ENCODE results near the gene DCUN1D3.

DNA sequence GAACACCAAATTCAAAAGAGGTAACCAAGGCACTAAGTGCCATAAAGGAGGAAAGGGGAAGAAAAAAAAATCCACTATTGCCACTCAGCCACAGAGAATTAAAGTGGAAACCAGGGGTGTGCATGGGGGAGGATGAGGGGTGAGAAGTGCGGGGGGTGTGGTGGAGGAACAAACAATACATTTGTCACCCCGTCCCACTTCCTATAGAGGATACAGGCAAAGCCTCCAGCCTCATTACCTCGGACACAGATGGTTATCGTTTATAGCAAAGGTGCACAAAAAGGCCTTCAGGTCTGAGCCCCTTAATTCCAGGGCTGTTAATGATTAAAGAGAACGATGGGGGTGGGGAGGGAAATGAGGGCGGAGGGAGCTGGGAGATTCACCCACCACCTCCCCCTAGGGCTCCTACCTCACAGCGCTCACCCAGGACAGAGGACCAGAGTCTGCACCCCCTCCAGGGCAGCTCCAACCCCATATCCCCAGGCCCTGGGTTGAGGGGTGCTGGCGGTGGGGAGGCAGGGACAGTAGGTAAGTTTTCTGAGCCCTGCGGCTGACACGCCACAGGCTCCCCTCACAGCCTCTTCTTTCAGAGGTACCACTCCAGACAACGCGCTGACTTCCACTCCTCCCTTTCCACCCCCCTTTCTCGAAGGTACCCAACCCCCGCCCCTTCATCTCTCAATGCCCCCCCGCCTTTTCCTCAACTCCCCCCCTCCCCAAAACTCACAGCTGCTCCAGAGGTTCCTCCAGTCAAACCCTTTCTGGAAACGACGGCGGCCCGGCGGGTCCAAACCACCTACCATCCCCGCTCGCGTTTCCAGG lies 470 bp downstream of the DCUN1D3 start:
- TF ChIP-seq, protein P1, sequence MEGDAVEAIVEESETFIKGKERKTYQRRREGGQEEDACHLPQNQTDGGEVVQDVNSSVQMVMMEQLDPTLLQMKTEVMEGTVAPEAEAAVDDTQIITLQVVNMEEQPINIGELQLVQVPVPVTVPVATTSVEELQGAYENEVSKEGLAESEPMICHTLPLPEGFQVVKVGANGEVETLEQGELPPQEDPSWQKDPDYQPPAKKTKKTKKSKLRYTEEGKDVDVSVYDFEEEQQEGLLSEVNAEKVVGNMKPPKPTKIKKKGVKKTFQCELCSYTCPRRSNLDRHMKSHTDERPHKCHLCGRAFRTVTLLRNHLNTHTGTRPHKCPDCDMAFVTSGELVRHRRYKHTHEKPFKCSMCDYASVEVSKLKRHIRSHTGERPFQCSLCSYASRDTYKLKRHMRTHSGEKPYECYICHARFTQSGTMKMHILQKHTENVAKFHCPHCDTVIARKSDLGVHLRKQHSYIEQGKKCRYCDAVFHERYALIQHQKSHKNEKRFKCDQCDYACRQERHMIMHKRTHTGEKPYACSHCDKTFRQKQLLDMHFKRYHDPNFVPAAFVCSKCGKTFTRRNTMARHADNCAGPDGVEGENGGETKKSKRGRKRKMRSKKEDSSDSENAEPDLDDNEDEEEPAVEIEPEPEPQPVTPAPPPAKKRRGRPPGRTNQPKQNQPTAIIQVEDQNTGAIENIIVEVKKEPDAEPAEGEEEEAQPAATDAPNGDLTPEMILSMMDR (IDR thresholded peaks at IDR 0.05) = no peak
- TF ChIP-seq POLR2A (IDR thresholded peaks at IDR 0.05) = no peak
